Measurements from ENCODE around the gene SON. TPM values are rescaled to one million over a fixed set of nuclear protein-coding genes. Genes with fewer than 3 reads are reported as not detected.
"Not testable (repeated sequence)": the region's sequence is repeated elsewhere in the genome, so short reads cannot be mapped to it uniquely, and the experiment has no call there.

Gene SON
- total and polyA plus RNA-seq, 2 of the 4 experiments (the other 2 are of a cell fraction): 81.6 to 146 TPM

DNA sequence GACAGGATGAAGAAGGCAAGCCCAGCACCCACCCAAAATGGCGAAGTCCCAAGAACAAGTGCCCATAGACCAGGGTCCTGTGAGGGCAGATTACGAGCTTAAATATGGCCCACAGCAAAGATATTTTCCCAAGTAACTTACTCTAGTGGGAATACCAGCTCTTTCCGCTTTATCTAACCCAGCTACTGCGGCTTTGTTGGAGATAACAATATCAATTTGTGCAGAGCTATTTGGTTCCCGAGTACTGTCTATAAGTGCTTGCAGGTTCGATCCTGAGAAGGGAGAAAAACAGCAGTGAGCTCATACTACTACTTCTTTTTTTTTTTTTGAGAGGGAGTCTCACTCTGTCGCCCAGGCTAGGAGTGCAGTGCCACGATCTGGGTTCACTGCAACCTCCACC is 37.0 kb upstream of the SON start:
- in situ Hi-C loops (cut with MboI; ENCODE audit: low sequenced_read_pairs): no loop called here
- Histone ChIP-seq H3K9me3 (ENCODE audit: control insufficient read depth, insufficient read depth, low read length) (no peaks in the 10 kb centered on the region), H4K91ac (ENCODE audit: insufficient read depth, low read depth, low read length) (no peak overlapping the region), H3K56ac (ENCODE audit: extremely low read depth, insufficient read depth, low read length) (no peak overlapping the region), H3K36me3 (ENCODE audit: control insufficient read depth, insufficient read depth, low read length) (peaks cover 18% of the 10 kb centered on the region), H3K4me2 (ENCODE audit: low read depth, low read length) (no peak overlapping the region), H2BK15ac (ENCODE audit: low read depth, low read length) (no peak overlapping the region), H3K4me3 (ENCODE audit: insufficient read depth, low read depth, low read length) (no peak overlapping the region), H3K23ac (ENCODE audit: low read depth, low read length) (no peak overlapping the region), H3K4ac (ENCODE audit: low read depth, low read length) (no peak overlapping the region), H3K9me1 (ENCODE audit: insufficient read depth, low read length) (no peaks in the 10 kb centered on the region), H4K8ac (ENCODE audit: low read depth in 2 of 2, low read length in 2 of 2) (no peak overlapping the region), H3K9ac (ENCODE audit: low read depth, low read length) (no peak overlapping the region), H4K5ac (ENCODE audit: low read depth, low read length) (no peak overlapping the region), H3K14ac (replicated peaks; ENCODE audit: low read depth, low read length) (no peak overlapping the region), H2BK120ac (ENCODE audit: low read depth, low read length) (no peak overlapping the region), H2BK5ac (ENCODE audit: low read depth, low read length, poor library complexity, severe bottlenecking) (no peak overlapping the region), H3K79me1 (ENCODE audit: low read depth in 1 of 2, low read length in 2 of 2) (no peaks in the 10 kb centered on the region; a peak in 1 of 4 replicates), H4K20me1 (ENCODE audit: insufficient read depth, low read length) (no peaks in the 10 kb centered on the region), H2AK5ac (ENCODE audit: low read depth, low read length) (no peak overlapping the region), H3K27ac (ENCODE audit: insufficient read depth, low read length) (no peak overlapping the region), H3K18ac (ENCODE audit: low read depth, low read length) (no peak overlapping the region), H3K27me3 (ENCODE audit: control insufficient read depth, insufficient read depth, low read length) (no peaks in the 10 kb centered on the region), H2AFZ (replicated peaks; ENCODE audit: low read length, poor library complexity) (no peak overlapping the region), H2BK20ac (ENCODE audit: low read depth, low read length) (no peak overlapping the region), H3K4me1 (ENCODE audit: control insufficient read depth, insufficient read depth, low read length) (no peaks in the 10 kb centered on the region), H2AK9ac (replicated peaks; ENCODE audit: low read depth, low read length, poor library complexity) (no peak overlapping the region)
- TF ChIP-seq MXI1 (IDR thresholded peaks at IDR 0.05; ENCODE audit: borderline replicate concordance, low read depth, low read length): no peak
- WGBS, 2 experiments (ENCODE audit: extremely low coverage in 2 of 2, insufficient read length in 1 of 2): no CpG with 5 or more reads among the region's 8 CpGs
- CTCF ChIA-PET: no interaction called here
- POLR2A ChIA-PET (ENCODE audit: unreplicated experiment): no interaction called here
- dilution Hi-C loops (cut with HindIII; ENCODE audit: low sequenced_read_pairs, unreplicated experiment): no loop called here
- ATAC-seq (ENCODE audit: low read depth) (no peak), DNase-seq (no peak)
- intact Hi-C loops (cut with micrococcal nuclease): no loop called here
- BruUV-seq (replicated peaks): no TSS peak

DNA sequence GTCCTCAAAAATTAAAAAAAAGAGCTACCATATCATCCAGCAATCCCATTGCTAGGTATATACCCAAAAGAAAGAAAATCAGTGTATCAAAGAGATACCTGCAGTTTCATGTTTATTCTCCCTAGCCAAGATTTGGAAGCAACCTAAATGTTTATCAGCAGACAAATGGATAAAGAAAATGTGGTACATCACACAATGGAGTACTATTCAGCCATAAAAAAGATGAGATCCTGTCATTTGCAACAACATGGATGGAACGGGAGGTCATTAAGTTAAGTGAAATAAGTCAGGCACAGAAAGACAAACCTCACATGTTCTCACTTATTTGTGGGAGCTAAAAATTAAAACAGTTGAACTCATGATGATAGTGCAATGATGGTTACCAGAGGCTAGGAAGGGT is 35.8 kb upstream of the SON start:
- H3K27ac ChIP-seq (ENCODE audit: insufficient read depth, low read length); H3K4me2 ChIP-seq (ENCODE audit: low read depth, low read length); DNase-seq; H3K9ac ChIP-seq (ENCODE audit: low read depth, low read length); H4K5ac ChIP-seq (ENCODE audit: low read depth, low read length); H3K9me1 ChIP-seq (ENCODE audit: insufficient read depth, low read length); POLR2A ChIA-PET (ENCODE audit: unreplicated experiment); H3K23ac ChIP-seq (ENCODE audit: low read depth, low read length); intact Hi-C loops (cut with micrococcal nuclease); H3K4me1 ChIP-seq (ENCODE audit: control insufficient read depth, insufficient read depth, low read length); ATAC-seq (ENCODE audit: low read depth); H2BK20ac ChIP-seq (ENCODE audit: low read depth, low read length); H2AK9ac ChIP-seq (replicated peaks; ENCODE audit: low read depth, low read length, poor library complexity); H2AFZ ChIP-seq (replicated peaks; ENCODE audit: low read length, poor library complexity); H3K56ac ChIP-seq (ENCODE audit: extremely low read depth, insufficient read depth, low read length); H2AK5ac ChIP-seq (ENCODE audit: low read depth, low read length); H4K8ac ChIP-seq (ENCODE audit: low read depth in 2 of 2, low read length in 2 of 2); H2BK120ac ChIP-seq (ENCODE audit: low read depth, low read length); H3K9me3 ChIP-seq (ENCODE audit: control insufficient read depth, insufficient read depth, low read length); H3K4me3 ChIP-seq (ENCODE audit: insufficient read depth, low read depth, low read length); BruUV-seq (replicated peaks); H3K18ac ChIP-seq (ENCODE audit: low read depth, low read length); H3K14ac ChIP-seq (replicated peaks; ENCODE audit: low read depth, low read length); in situ Hi-C loops (cut with MboI; ENCODE audit: low sequenced_read_pairs); H2BK15ac ChIP-seq (ENCODE audit: low read depth, low read length); H3K79me1 ChIP-seq (ENCODE audit: low read depth in 1 of 2, low read length in 2 of 2); H3K27me3 ChIP-seq (ENCODE audit: control insufficient read depth, insufficient read depth, low read length); H4K91ac ChIP-seq (ENCODE audit: insufficient read depth, low read depth, low read length); H2BK5ac ChIP-seq (ENCODE audit: low read depth, low read length, poor library complexity, severe bottlenecking); H4K20me1 ChIP-seq (ENCODE audit: insufficient read depth, low read length); dilution Hi-C loops (cut with HindIII; ENCODE audit: low sequenced_read_pairs, unreplicated experiment); H3K4ac ChIP-seq (ENCODE audit: low read depth, low read length): not testable (repeated sequence)
- CTCF ChIA-PET: interaction anchor here (0.6 kb wide), 1 partner anchor 196 kb away, joined by 3 read pairs; no protein-coding TSS in a partner anchor
- no CpG with 5 or more reads among the region's 1 CpG for WGBS, 2 experiments (ENCODE audit: extremely low coverage in 2 of 2, insufficient read length in 1 of 2)
- H3K36me3 ChIP-seq (ENCODE audit: control insufficient read depth, insufficient read depth, low read length): peaks cover 23% of the 10 kb centered on the region

All from IMR-90 (cell line).